Activated naive CD4-positive, alpha-beta T cell treated with anti-CD3 and anti-CD28 coated beads, Interleukin-2, amount 10 ng/mL, durations not matched to agents 7 days and 5 days (primary cell): ENCODE results near the gene ARHGAP20.

Source experiments
- CTCF ChIA-PET: fragments of 350-600 bp; sonication (Branson Sonifier 250); formaldehyde crosslinking; loops from one replicate; lab custom pipeline; 2021; ENCODE audit warnings: antibody characterized with exemption; lab: Charles Lee
- DNase-seq: peaks from one replicate; pipeline ENCODE4 v3.0.0-alpha.2; 2020
- H3K27ac Mint-ChIP-seq: one replicate; pipeline ENCODE4 v1.8.0; 2021; ENCODE audit warnings: mild to moderate bottlenecking, moderate library complexity, mixed read lengths
- H3K27me3 Mint-ChIP-seq: one replicate; pipeline ENCODE4 v1.8.0; 2021; ENCODE audit warnings: mild to moderate bottlenecking, mixed read lengths
- H3K36me3 Mint-ChIP-seq: one replicate; pipeline ENCODE4 v1.8.0; 2021; ENCODE audit warnings: mixed read lengths
- H3K4me1 Mint-ChIP-seq: one replicate; pipeline ENCODE4 v1.8.0; 2021; ENCODE audit warnings: mixed read lengths
- H3K4me3 Mint-ChIP-seq: one replicate; pipeline ENCODE4 v1.8.0; 2021; ENCODE audit warnings: mild to moderate bottlenecking, moderate library complexity, mixed read lengths
- H3K9me3 Mint-ChIP-seq: one replicate; pipeline ENCODE4 v1.8.0; 2021; ENCODE audit warnings: mixed read lengths

Gene ARHGAP20

GRCh38 chr11:110711776-110712658 is at the start of gene ARHGAP20:
Gene ARHGAP20, minus strand, starts transcription at chr11:110712437. Its CDS starts 206 bp downstream, at chr11:110712231.
- peaks cover 15% of the 10 kb centered on the region for H3K4me1 Mint-ChIP-seq
- no peaks in the 10 kb centered on the region for H3K9me3 Mint-ChIP-seq
- DNase-seq, result peak; percentile 55
- no peak within 1 kb of the TSS for H3K27ac Mint-ChIP-seq
- H3K4me3 Mint-ChIP-seq, result peak within 1 kb of the TSS; percentile 59
- H3K36me3 Mint-ChIP-seq, result no peaks in the 10 kb centered on the region
- CTCF ChIA-PET, result no interaction called here
- H3K27me3 Mint-ChIP-seq, result peaks cover 53% of the 10 kb centered on the region

- CTCF ChIA-PET, result no interaction called here
- no peak for DNase-seq
- Mint-ChIP-seq H3K27ac (no peak overlapping the region), H3K27me3 (no peaks in the 10 kb centered on the region), H3K4me3 (no peak overlapping the region), H3K36me3 (no peaks in the 10 kb centered on the region), H3K9me3 (no peaks in the 10 kb centered on the region), H3K4me1 (no peaks in the 10 kb centered on the region)
Observed at GRCh38 chr11:110761991-110762390, 49.8 kb upstream of the ARHGAP20 start.

- H3K4me3 Mint-ChIP-seq, result no peak overlapping the region
- no peak for DNase-seq
- H3K27ac Mint-ChIP-seq, result no peak overlapping the region
- CTCF ChIA-PET, result no interaction called here
- no peaks in the 10 kb centered on the region for H3K9me3 Mint-ChIP-seq
- H3K27me3 Mint-ChIP-seq, result no peaks in the 10 kb centered on the region
- H3K4me1 Mint-ChIP-seq, result no peaks in the 10 kb centered on the region
- H3K36me3 Mint-ChIP-seq, result no peaks in the 10 kb centered on the region
Observed at GRCh38 chr11:110761131-110761530, 48.9 kb upstream of the ARHGAP20 start.

- no peak for DNase-seq
- Mint-ChIP-seq H3K27me3 (no peaks in the 10 kb centered on the region), H3K36me3 (no peaks in the 10 kb centered on the region), H3K4me3 (no peak overlapping the region), H3K4me1 (no peaks in the 10 kb centered on the region), H3K9me3 (no peaks in the 10 kb centered on the region), H3K27ac (no peak overlapping the region)
- CTCF ChIA-PET, result no interaction called here
Observed at GRCh38 chr11:110759972-110760381, 47.7 kb upstream of the ARHGAP20 start.

- Mint-ChIP-seq H3K27me3 (no peaks in the 10 kb centered on the region), H3K4me1 (no peaks in the 10 kb centered on the region), H3K36me3 (no peaks in the 10 kb centered on the region), H3K27ac (no peak overlapping the region), H3K4me3 (no peak overlapping the region), H3K9me3 (peaks cover under 1% of the 10 kb centered on the region)
- no peak for DNase-seq
- CTCF ChIA-PET, result no interaction called here
Observed at GRCh38 chr11:110757962-110758755, 45.9 kb upstream of the ARHGAP20 start.

GRCh38 chr11:110757066-110757465 is 44.8 kb upstream of the ARHGAP20 start:
- H3K36me3 Mint-ChIP-seq, result no peaks in the 10 kb centered on the region
- no peak overlapping the region for H3K4me3 Mint-ChIP-seq
- CTCF ChIA-PET, result no interaction called here
- peaks cover 2% of the 10 kb centered on the region for H3K9me3 Mint-ChIP-seq
- no peak overlapping the region for H3K27ac Mint-ChIP-seq
- no peak for DNase-seq
- no peaks in the 10 kb centered on the region for H3K4me1 Mint-ChIP-seq
- no peaks in the 10 kb centered on the region for H3K27me3 Mint-ChIP-seq

GRCh38 chr11:110755941-110756340 is 43.7 kb upstream of the ARHGAP20 start:
- Mint-ChIP-seq H3K4me3 (no peak overlapping the region), H3K36me3 (no peaks in the 10 kb centered on the region), H3K9me3 (peaks cover 2% of the 10 kb centered on the region), H3K27me3 (no peaks in the 10 kb centered on the region), H3K4me1 (no peaks in the 10 kb centered on the region), H3K27ac (no peak overlapping the region)
- CTCF ChIA-PET, result no interaction called here
- DNase-seq, result no peak

- Mint-ChIP-seq H3K36me3 (no peaks in the 10 kb centered on the region), H3K4me3 (no peak overlapping the region), H3K4me1 (no peaks in the 10 kb centered on the region), H3K9me3 (peaks cover 2% of the 10 kb centered on the region), H3K27ac (no peak overlapping the region), H3K27me3 (no peaks in the 10 kb centered on the region)
- DNase-seq, result no peak
- CTCF ChIA-PET, result no interaction called here
Observed at GRCh38 chr11:110752890-110753289, 40.7 kb upstream of the ARHGAP20 start.

GRCh38 chr11:110750100-110750499 is 37.9 kb upstream of the ARHGAP20 start:
- Mint-ChIP-seq H3K27ac (no peak overlapping the region), H3K4me3 (no peak overlapping the region), H3K36me3 (no peaks in the 10 kb centered on the region), H3K27me3 (no peaks in the 10 kb centered on the region), H3K9me3 (peaks cover 2% of the 10 kb centered on the region), H3K4me1 (no peaks in the 10 kb centered on the region)
- no peak for DNase-seq
- CTCF ChIA-PET, result no interaction called here

- Mint-ChIP-seq H3K4me3 (no peak overlapping the region), H3K27ac (no peak overlapping the region), H3K36me3 (no peaks in the 10 kb centered on the region), H3K27me3 (no peaks in the 10 kb centered on the region), H3K9me3 (no peaks in the 10 kb centered on the region), H3K4me1 (no peaks in the 10 kb centered on the region)
- no peak for DNase-seq
- CTCF ChIA-PET, result no interaction called here
Observed at GRCh38 chr11:110747531-110747930, 35.3 kb upstream of the ARHGAP20 start.

GRCh38 chr11:110738641-110739040 is 26.4 kb upstream of the ARHGAP20 start:
- no peak overlapping the region for H3K27ac Mint-ChIP-seq
- H3K4me1 Mint-ChIP-seq, result no peaks in the 10 kb centered on the region
- no peaks in the 10 kb centered on the region for H3K36me3 Mint-ChIP-seq
- peaks cover 4% of the 10 kb centered on the region for H3K27me3 Mint-ChIP-seq
- no peak overlapping the region for H3K4me3 Mint-ChIP-seq
- CTCF ChIA-PET, result no interaction called here
- no peaks in the 10 kb centered on the region for H3K9me3 Mint-ChIP-seq
- DNase-seq, result no peak

GRCh38 chr11:110737593-110737992 is 25.4 kb upstream of the ARHGAP20 start:
- no peak overlapping the region for H3K4me3 Mint-ChIP-seq
- DNase-seq, result no peak
- H3K36me3 Mint-ChIP-seq, result no peaks in the 10 kb centered on the region
- CTCF ChIA-PET, result no interaction called here
- no peaks in the 10 kb centered on the region for H3K4me1 Mint-ChIP-seq
- no peak overlapping the region for H3K27ac Mint-ChIP-seq
- H3K27me3 Mint-ChIP-seq, result peaks cover 4% of the 10 kb centered on the region
- H3K9me3 Mint-ChIP-seq, result no peaks in the 10 kb centered on the region

- peaks cover 4% of the 10 kb centered on the region for H3K27me3 Mint-ChIP-seq
- H3K9me3 Mint-ChIP-seq, result no peaks in the 10 kb centered on the region
- DNase-seq, result no peak
- H3K27ac Mint-ChIP-seq, result no peak overlapping the region
- H3K4me3 Mint-ChIP-seq, result no peak overlapping the region
- CTCF ChIA-PET, result no interaction called here
- no peaks in the 10 kb centered on the region for H3K4me1 Mint-ChIP-seq
- no peaks in the 10 kb centered on the region for H3K36me3 Mint-ChIP-seq
Observed at GRCh38 chr11:110736171-110736553, 23.9 kb upstream of the ARHGAP20 start.

GRCh38 chr11:110735455-110736170 is 23.4 kb upstream of the ARHGAP20 start:
- DNase-seq, result no peak
- peaks cover 4% of the 10 kb centered on the region for H3K27me3 Mint-ChIP-seq
- H3K27ac Mint-ChIP-seq, result no peak overlapping the region
- CTCF ChIA-PET, result no interaction called here
- no peaks in the 10 kb centered on the region for H3K9me3 Mint-ChIP-seq
- no peaks in the 10 kb centered on the region for H3K36me3 Mint-ChIP-seq
- no peaks in the 10 kb centered on the region for H3K4me1 Mint-ChIP-seq
- H3K4me3 Mint-ChIP-seq, result no peak overlapping the region
